Caco-2 (cell line): ENCODE results near the gene ALG12. TPM values are rescaled to one million over a fixed set of nuclear protein-coding genes. Genes with fewer than 3 reads are reported as not detected.

ENCODE experiments used
- BruUV-seq: library from RNA; stranded (reverse); fragments of 400-500 nt; replicated peaks from 2 replicates; lab custom pipeline; 2021; lab: Mats Ljungman, UMichigan
- CTCF ChIA-PET: fragments of 300-600 bp; sonication (Branson Sonifier 250); formaldehyde crosslinking; loops from one replicate; lab custom pipeline; 2022; ENCODE audit warnings: antibody characterized with exemption; lab: Charles Lee
- POLR2A ChIA-PET: fragments of 300-600 bp; sonication (Branson Sonifier 250); formaldehyde crosslinking; loops from one replicate; lab custom pipeline; 2022; ENCODE audit warnings: antibody characterized with exemption; lab: Charles Lee
- DNase-seq, 2 experiments: peaks; one replicate each; pipeline versions ENCODE4 v3.0.0 to v3.0.0-alpha.2; 2020 to 2022
- H3K27me3 ChIP-seq: replicated peaks from 2 replicates; pipeline ENCODE4 v1.6.0; 2011; ENCODE audit warnings: low read length; ENCODE audit not compliant: control insufficient read depth, insufficient read depth
- H3K36me3 ChIP-seq: 2 replicates; pipeline ENCODE4 v1.5.1; 2011; ENCODE audit warnings: low read length; ENCODE audit not compliant: control insufficient read depth, insufficient read depth
- H3K4me1 ChIP-seq: fragments of 250-450 bp; sonication (Bioruptor Pico); 2 replicates; pipeline ENCODE4 v1.5.1; 2020; ENCODE audit warnings: mild to moderate bottlenecking
- H3K4me3 ChIP-seq: 2 replicates; pipeline ENCODE4 v1.5.1; 2011; ENCODE audit warnings: low read depth, mild to moderate bottlenecking, control low read depth, low read length
- H3K9me3 ChIP-seq: fragments of 250-450 bp; sonication (Bioruptor Pico); 2 replicates; pipeline ENCODE4 v1.5.1; 2020; ENCODE audit warnings: mild to moderate bottlenecking, moderate library complexity
- H3K27ac Mint-ChIP-seq: one replicate; pipeline ENCODE4 v1.8.0; 2022; ENCODE audit warnings: mixed read lengths; ENCODE audit not compliant: unreplicated experiment
- H3K27me3 Mint-ChIP-seq: one replicate; pipeline ENCODE4 v1.8.0; 2022; ENCODE audit warnings: mixed read lengths; ENCODE audit not compliant: insufficient read depth, unreplicated experiment
- H3K36me3 Mint-ChIP-seq: one replicate; pipeline ENCODE4 v1.8.0; 2022; ENCODE audit warnings: mild to moderate bottlenecking, mixed read lengths; ENCODE audit not compliant: insufficient read depth, unreplicated experiment
- H3K4me1 Mint-ChIP-seq: one replicate; pipeline ENCODE4 v1.8.0; 2022; ENCODE audit warnings: low read depth, mixed read lengths; ENCODE audit not compliant: unreplicated experiment
- H3K4me3 Mint-ChIP-seq: one replicate; pipeline ENCODE4 v1.8.0; 2022; ENCODE audit warnings: mild to moderate bottlenecking, moderate library complexity, mixed read lengths; ENCODE audit not compliant: unreplicated experiment
- H3K9me3 Mint-ChIP-seq: one replicate; pipeline ENCODE4 v1.8.0; 2022; ENCODE audit warnings: mixed read lengths; ENCODE audit not compliant: unreplicated experiment
- CTCF ChIP-seq, 2 experiments: fragments of 200-600 bp in 1 of 2; IDR thresholded peaks; 1 replicate in 1 of 2; 2 replicates in 1 of 2; pipeline versions ENCODE4 v1.5.1 to v1.8.0; 2011 to 2022; ENCODE audit warnings: antibody characterized with exemption in 1 of 2, control low read depth in 1 of 2, inconsistent platforms in 1 of 2, low read depth in 1 of 2, low read length in 1 of 2, mild to moderate bottlenecking in 1 of 2, moderate library complexity in 1 of 2; ENCODE audit not compliant: insufficient read depth in 1 of 2, severe bottlenecking in 1 of 2, unreplicated experiment in 1 of 2
- intact Hi-C: fragments of 100-400 bp; cut with micrococcal nuclease; formaldehyde crosslinking; loops from one replicate; pipeline ENCODE4 v1.10.0; 2022; ENCODE audit not compliant: unreplicated experiment
- total RNA-seq: library from RNA; stranded (reverse); gene quantifications from 2 replicates; pipeline ENCODE4 v1.2.3, GENCODE V29; 2022

ALG12 gene
- total RNA-seq, 1 experiment from 2014 or later = 35.7 TPM

GRCh38 chr22:49885881-49886280, 32.4 kb downstream of the ALG12 start:
- CTCF ChIA-PET = no interaction called here
- Histone ChIP-seq H3K4me3 (no peak overlapping the region), H3K36me3 (peaks cover 2% of the 10 kb centered on the region), H3K4me1 (no peaks in the 10 kb centered on the region), H3K27me3 (no peaks in the 10 kb centered on the region), H3K9me3 (no peaks in the 10 kb centered on the region)
- DNase-seq = no peak
- Mint-ChIP-seq H3K4me1 (no peaks in the 10 kb centered on the region), H3K27ac (no peak overlapping the region), H3K27me3 (no peaks in the 10 kb centered on the region), H3K4me3 (no peak overlapping the region), H3K9me3 (no peaks in the 10 kb centered on the region), H3K36me3 (peaks cover 72% of the 10 kb centered on the region)
- no TSS peak for BruUV-seq
- intact Hi-C loops = no loop called here
- TF ChIP-seq CTCF (IDR thresholded peaks at IDR 0.05; ENCODE audit: insufficient read depth in 1 of 2, low read depth in 1 of 2, low read length in 1 of 2, severe bottlenecking in 1 of 2, unreplicated experiment in 1 of 2) = no peak
- POLR2A ChIA-PET = no interaction called here

- H3K27ac Mint-ChIP-seq = no peak overlapping the region
- ChIA-PET CTCF (no interaction called here), POLR2A (no interaction called here)
- no peak overlapping the region for H3K4me3 Mint-ChIP-seq
- no peaks in the 10 kb centered on the region for H3K9me3 ChIP-seq
- DNase-seq = no peak
- no peak for TF ChIP-seq CTCF (IDR thresholded peaks at IDR 0.05; ENCODE audit: insufficient read depth in 1 of 2, low read depth in 1 of 2, low read length in 1 of 2, severe bottlenecking in 1 of 2, unreplicated experiment in 1 of 2)
- BruUV-seq = no TSS peak
- no peaks in the 10 kb centered on the region for H3K27me3 Mint-ChIP-seq
- H3K4me1 Mint-ChIP-seq = no peaks in the 10 kb centered on the region
- H3K36me3 ChIP-seq = peaks cover 2% of the 10 kb centered on the region
- peaks cover 67% of the 10 kb centered on the region for H3K36me3 Mint-ChIP-seq
- no peaks in the 10 kb centered on the region for H3K27me3 ChIP-seq
- no peaks in the 10 kb centered on the region for H3K9me3 Mint-ChIP-seq
- intact Hi-C loops = no loop called here
- H3K4me3 ChIP-seq = no peak overlapping the region
- no peaks in the 10 kb centered on the region for H3K4me1 ChIP-seq
These were observed 33.0 kb downstream of the ALG12 start for GRCh38 chr22:49885281-49885680.

- DNase-seq = no peak
- BruUV-seq = no TSS peak
- ChIA-PET CTCF (no interaction called here), POLR2A (no interaction called here)
- no peaks in the 10 kb centered on the region for H3K27me3 Mint-ChIP-seq
- H3K36me3 Mint-ChIP-seq = peaks cover 69% of the 10 kb centered on the region
- no peaks in the 10 kb centered on the region for H3K9me3 Mint-ChIP-seq
- no peak for TF ChIP-seq CTCF (IDR thresholded peaks at IDR 0.05; ENCODE audit: insufficient read depth in 1 of 2, low read depth in 1 of 2, low read length in 1 of 2, severe bottlenecking in 1 of 2, unreplicated experiment in 1 of 2)
- Histone ChIP-seq H3K9me3 (no peaks in the 10 kb centered on the region), H3K4me1 (no peaks in the 10 kb centered on the region), H3K4me3 (no peak overlapping the region), H3K27me3 (no peaks in the 10 kb centered on the region), H3K36me3 (peaks cover 2% of the 10 kb centered on the region)
- H3K27ac Mint-ChIP-seq = no peak overlapping the region
- H3K4me1 Mint-ChIP-seq = no peaks in the 10 kb centered on the region
- no peak overlapping the region for H3K4me3 Mint-ChIP-seq
- intact Hi-C loops = no loop called here
These were observed 33.6 kb downstream of the ALG12 start for GRCh38 chr22:49884503-49885260.
